A549 (cell line): ENCODE measurements around the gene MEOX1. TPM values are rescaled to one million over a fixed set of nuclear protein-coding genes. Genes with fewer than 3 reads are reported as not detected.

ENCODE experiments used
- ATAC-seq, 2 experiments: fragments of 200-7000 bp in 1 of 2; fragments of >200 bp in 1 of 2; cut with Nextera tagmentation in 1 of 2; cut with Tn5 transposase in 1 of 2; 3 replicates each; pipeline versions ENCODE4 v1.8.0 to v1.9.1; 2018 to 2020; ENCODE audit warnings: mild to moderate bottlenecking in 1 of 2, moderate library complexity in 1 of 2
- CTCF ChIA-PET: fragments of 300-600 bp; sonication (Branson Sonifier 250); formaldehyde crosslinking; extraction: SDS; loops from one replicate; lab custom pipeline; 2021; ENCODE audit warnings: antibody characterized with exemption, inconsistent platforms; lab: Yijun Ruan, JAX
- POLR2A ChIA-PET: fragments of 350-600 bp; formaldehyde crosslinking; extraction: SDS; loops from one replicate; lab custom pipeline; 2021; ENCODE audit warnings: antibody characterized with exemption, inconsistent platforms; lab: Yijun Ruan, JAX
- DNase-seq, 2 experiments: peaks; one replicate each; pipeline versions ENCODE4 v3.0.0 to v3.0.0-alpha.2; 2011 to 2016; ENCODE audit warnings: low read depth in 1 of 2, low spot score in 1 of 2
- FAIRE-seq: peaks from 2 replicates; lab custom pipeline; 2011; peaks lifted over from hg19 to GRCh38; lab: Jason Lieb, UNC
- H3K27ac ChIP-seq, 2 experiments: fragments of >200 bp; sonication (Bioruptor Twin); formaldehyde crosslinking; 3 replicates each; pipeline ENCODE4 v1.5.1; 2016 to 2017
- H3K4me1 ChIP-seq: fragments of >200 bp; sonication (Bioruptor Twin); formaldehyde crosslinking; 3 replicates; pipeline ENCODE4 v1.6.1; 2016
- H3K4me2 ChIP-seq: fragments of >200 bp; sonication (Bioruptor Twin); formaldehyde crosslinking; 3 replicates; pipeline ENCODE4 v1.6.1; 2016
- H3K4me3 ChIP-seq: fragments of >200 bp; sonication (Bioruptor Twin); formaldehyde crosslinking; 3 replicates; pipeline ENCODE4 v1.5.1; 2016
- H3K9me3 ChIP-seq: fragments of >200 bp; sonication (Bioruptor Twin); formaldehyde crosslinking; 3 replicates; pipeline ENCODE4 v1.6.1; 2016
- CHD2 ChIP-seq: fragments of 150-350 bp; IDR thresholded peaks from 2 replicates; pipeline ENCODE4 v1.6.1; 2014; ENCODE audit warnings: low read length; ENCODE audit not compliant: partially characterized antibody
- CHD4 ChIP-seq: fragments of 200-600 bp; sonication (generic); IDR thresholded peaks from 2 replicates; pipeline ENCODE4 v1.6.1; 2016; ENCODE audit warnings: antibody characterized with exemption, mild to moderate bottlenecking, borderline replicate concordance
- EP300 ChIP-seq, 2 experiments: fragments of >200 bp; sonication (Bioruptor Twin); formaldehyde crosslinking; IDR thresholded peaks; 2 replicates in 1 of 2; 3 replicates in 1 of 2; pipeline ENCODE4 v1.6.1; 2016 to 2017
- ESRRA ChIP-seq: fragments of 150-350 bp; IDR thresholded peaks from 2 replicates; pipeline ENCODE4 v1.6.1; 2014; ENCODE audit warnings: mild to moderate bottlenecking, low read length, borderline replicate concordance
- FOSL2 ChIP-seq, 2 experiments: fragments of 450-650 bp in 1 of 2; fragments of >200 bp in 1 of 2; sonication (Bioruptor Twin) in 1 of 2; formaldehyde crosslinking; IDR thresholded peaks; 2 replicates each; pipeline versions ENCODE4 v1.5.0 to v1.6.1; 2016 to 2020; ENCODE audit warnings: mild to moderate bottlenecking in 1 of 2, moderate library complexity in 1 of 2
- HEYL ChIP-seq: fragments of 250-450 bp; sonication (Bioruptor Pico); IDR thresholded peaks from 2 replicates; pipeline ENCODE4 v1.8.0; 2021; ENCODE audit warnings: mild to moderate bottlenecking, moderate library complexity
- HOXB13 ChIP-seq: fragments of 250-450 bp; sonication (Bioruptor Pico); IDR thresholded peaks from 2 replicates; pipeline ENCODE4 v1.5.0; 2020; ENCODE audit warnings: low read depth, mild to moderate bottlenecking, moderate library complexity
- JUNB ChIP-seq: fragments of >200 bp; sonication (Bioruptor Twin); formaldehyde crosslinking; IDR thresholded peaks from 2 replicates; pipeline ENCODE4 v1.6.1; 2016
- KDM1A ChIP-seq: fragments of 200-600 bp; sonication (generic); IDR thresholded peaks from 2 replicates; pipeline ENCODE4 v1.6.1; 2016; ENCODE audit warnings: low read depth, mild to moderate bottlenecking
- MAZ ChIP-seq: fragments of 150-350 bp; IDR thresholded peaks from 2 replicates; pipeline ENCODE4 v1.6.1; 2014; ENCODE audit warnings: antibody characterized with exemption, low read depth, low read length, borderline replicate concordance
- MYC ChIP-seq: IDR thresholded peaks from 2 replicates; pipeline ENCODE4 v1.6.1; 2012; ENCODE audit warnings: mild to moderate bottlenecking, inconsistent platforms, low read length, improper control_type of control experiment, borderline replicate concordance
- NR3C1 ChIP-seq: fragments of >200 bp; sonication (Bioruptor Twin); formaldehyde crosslinking; IDR thresholded peaks from 3 replicates; pipeline ENCODE4 v1.6.1; 2017
- PHF8 ChIP-seq: fragments of 200-600 bp; sonication (generic); IDR thresholded peaks from 2 replicates; pipeline ENCODE4 v1.6.1; 2016; ENCODE audit warnings: low read depth, mild to moderate bottlenecking, antibody characterized with exemption, moderate library complexity, borderline replicate concordance
- POLR2A ChIP-seq: IDR thresholded peaks from 2 replicates; pipeline ENCODE4 v1.6.1; 2012; ENCODE audit warnings: mild to moderate bottlenecking, low read length
- RARB ChIP-seq: fragments of 250-450 bp; sonication (Bioruptor Pico); IDR thresholded peaks from 2 replicates; pipeline ENCODE4 v1.8.0; 2021; ENCODE audit warnings: mild to moderate bottlenecking, moderate library complexity
- RFX5 ChIP-seq: fragments of 450-650 bp; IDR thresholded peaks from 2 replicates; pipeline ENCODE4 v1.7.1; 2014; ENCODE audit warnings: antibody characterized with exemption, mild to moderate bottlenecking, moderate library complexity
- ZFP36 ChIP-seq: fragments of 450-650 bp; IDR thresholded peaks from 2 replicates; pipeline ENCODE4 v1.6.1; 2014; ENCODE audit warnings: borderline replicate concordance; ENCODE audit not compliant: partially characterized antibody
- WGBS: methylation state at CpG from one replicate; pipeline ENCODE4 v1.1.6; 2017; ENCODE audit errors: missing lambda C conversion rate; 5-methylcytosine and 5-hydroxymethylcytosine counted together
- polyA plus RNA-seq, 4 experiments: library from polyadenylated mRNA; depleted of rRNA in 3 of 4; stranded (reverse); fragments of >200 nt; fragmentation: RNase III in 1 of 4; extraction: RNeasy Plus Mini Kit Qiagen cat#74134 plus additional on column Dnase treatment in 1 of 4; gene quantifications; 2 replicates in 3 of 4; 3 replicates in 1 of 4; pipeline ENCODE4 v1.2.3, GENCODE V29; 2011 to 2017
- TF ChIP-seq, protein P1 (sequence below): IDR thresholded peaks from 2 replicates; pipeline ENCODE4 v1.6.1; 2012
- TF ChIP-seq, protein P2 (sequence below): fragments of 150-350 bp; IDR thresholded peaks from 2 replicates; pipeline ENCODE4 v1.6.1; 2014; ENCODE audit warnings: low read depth, mild to moderate bottlenecking, low read length
- TF ChIP-seq, protein P3 (sequence below): fragments of >200 bp; sonication (Bioruptor Twin); formaldehyde crosslinking; IDR thresholded peaks from 3 replicates; pipeline ENCODE4 v1.5.1; 2016

The MEOX1 gene
- polyA plus RNA-seq, 2 of the 4 experiments (the other 2 are of a cell fraction), result not detected

DNA sequence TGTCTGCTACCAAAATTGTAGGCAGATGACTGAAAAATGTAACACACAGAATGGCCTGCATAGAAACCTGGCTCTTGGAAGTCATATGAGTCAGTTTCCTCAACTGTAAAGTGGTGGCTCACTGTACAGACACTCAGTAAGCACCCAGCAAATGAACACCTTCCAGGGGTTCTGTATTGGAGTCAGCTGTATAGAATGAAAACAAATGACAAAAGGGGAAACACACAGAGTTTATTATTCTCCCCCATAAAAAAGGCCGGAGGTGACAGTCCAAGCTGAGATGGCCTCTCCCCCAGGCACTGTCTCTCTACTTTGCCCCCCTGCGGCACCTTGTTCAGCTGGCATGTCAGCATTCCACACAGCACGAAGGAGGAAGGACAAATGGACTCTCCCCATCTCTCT, 6.2 kb upstream of the MEOX1 start:
- TF ChIP-seq RARB (no peak), NR3C1 (no peak), RFX5 (no peak)
- TF ChIP-seq, protein P1, sequence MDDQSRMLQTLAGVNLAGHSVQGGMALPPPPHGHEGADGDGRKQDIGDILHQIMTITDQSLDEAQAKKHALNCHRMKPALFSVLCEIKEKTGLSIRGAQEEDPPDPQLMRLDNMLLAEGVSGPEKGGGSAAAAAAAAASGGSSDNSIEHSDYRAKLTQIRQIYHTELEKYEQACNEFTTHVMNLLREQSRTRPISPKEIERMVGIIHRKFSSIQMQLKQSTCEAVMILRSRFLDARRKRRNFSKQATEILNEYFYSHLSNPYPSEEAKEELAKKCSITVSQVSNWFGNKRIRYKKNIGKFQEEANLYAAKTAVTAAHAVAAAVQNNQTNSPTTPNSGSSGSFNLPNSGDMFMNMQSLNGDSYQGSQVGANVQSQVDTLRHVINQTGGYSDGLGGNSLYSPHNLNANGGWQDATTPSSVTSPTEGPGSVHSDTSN, result no peak
- ATAC-seq (no peak), DNase-seq (no peak), FAIRE-seq (no peak)
- POLR2A ChIA-PET, result no interaction called here
- no peaks in the 10 kb centered on the region for H3K9me3 ChIP-seq
- 74% methylated on average over 3 of the region's 3 CpGs for WGBS
- H3K4me3 ChIP-seq, result no peak overlapping the region
- H3K4me2 ChIP-seq, result no peak overlapping the region
- CTCF ChIA-PET, result interaction anchor here (1.7 kb wide), 1 partner anchor 18 kb away, joined by 5 read pairs; no protein-coding TSS in a partner anchor
- H3K27ac ChIP-seq, result no peak overlapping the region
- H3K4me1 ChIP-seq, result no peaks in the 10 kb centered on the region

DNA sequence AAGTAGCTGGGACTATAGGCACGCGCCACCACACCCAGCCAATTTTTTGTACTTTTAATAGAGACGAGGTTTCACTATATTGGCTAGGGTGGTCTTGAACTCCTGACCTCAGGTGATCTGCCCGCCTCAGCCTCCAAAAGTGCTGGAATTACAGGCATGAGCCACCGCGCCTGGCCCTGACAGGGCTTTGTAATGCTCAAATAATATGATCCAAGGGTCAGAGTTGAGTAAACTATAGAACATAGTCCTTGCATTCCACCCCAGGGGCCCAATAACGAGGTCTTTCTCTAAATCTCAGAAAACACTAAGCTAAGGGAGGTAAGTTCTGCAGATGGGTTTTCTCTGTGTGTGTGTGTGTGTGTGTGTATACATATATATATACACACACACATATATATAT, 5.8 kb upstream of the MEOX1 start:
- 75% methylated on average over 7 of the region's 7 CpGs for WGBS
- Histone ChIP-seq H3K27ac (no peak overlapping the region), H3K4me3 (no peak overlapping the region), H3K4me2 (no peak overlapping the region), H3K4me1 (no peaks in the 10 kb centered on the region), H3K9me3 (no peaks in the 10 kb centered on the region)
- TF ChIP-seq ZFP36 (no peak), KDM1A (no peak), POLR2A (no peak), HEYL (CRISPR knock-in tag) (no peak), PHF8 (no peak), CHD4 (no peak), ESRRA (no peak), JUNB (no peak), HOXB13 (no peak), EP300 (IDR thresholded peaks at IDR 0.05) (no peak), MYC (no peak), RARB (no peak), NR3C1 (no peak)
- TF ChIP-seq, protein P2, sequence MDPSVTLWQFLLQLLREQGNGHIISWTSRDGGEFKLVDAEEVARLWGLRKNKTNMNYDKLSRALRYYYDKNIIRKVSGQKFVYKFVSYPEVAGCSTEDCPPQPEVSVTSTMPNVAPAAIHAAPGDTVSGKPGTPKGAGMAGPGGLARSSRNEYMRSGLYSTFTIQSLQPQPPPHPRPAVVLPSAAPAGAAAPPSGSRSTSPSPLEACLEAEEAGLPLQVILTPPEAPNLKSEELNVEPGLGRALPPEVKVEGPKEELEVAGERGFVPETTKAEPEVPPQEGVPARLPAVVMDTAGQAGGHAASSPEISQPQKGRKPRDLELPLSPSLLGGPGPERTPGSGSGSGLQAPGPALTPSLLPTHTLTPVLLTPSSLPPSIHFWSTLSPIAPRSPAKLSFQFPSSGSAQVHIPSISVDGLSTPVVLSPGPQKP, result no peak
- TF ChIP-seq, protein P3, sequence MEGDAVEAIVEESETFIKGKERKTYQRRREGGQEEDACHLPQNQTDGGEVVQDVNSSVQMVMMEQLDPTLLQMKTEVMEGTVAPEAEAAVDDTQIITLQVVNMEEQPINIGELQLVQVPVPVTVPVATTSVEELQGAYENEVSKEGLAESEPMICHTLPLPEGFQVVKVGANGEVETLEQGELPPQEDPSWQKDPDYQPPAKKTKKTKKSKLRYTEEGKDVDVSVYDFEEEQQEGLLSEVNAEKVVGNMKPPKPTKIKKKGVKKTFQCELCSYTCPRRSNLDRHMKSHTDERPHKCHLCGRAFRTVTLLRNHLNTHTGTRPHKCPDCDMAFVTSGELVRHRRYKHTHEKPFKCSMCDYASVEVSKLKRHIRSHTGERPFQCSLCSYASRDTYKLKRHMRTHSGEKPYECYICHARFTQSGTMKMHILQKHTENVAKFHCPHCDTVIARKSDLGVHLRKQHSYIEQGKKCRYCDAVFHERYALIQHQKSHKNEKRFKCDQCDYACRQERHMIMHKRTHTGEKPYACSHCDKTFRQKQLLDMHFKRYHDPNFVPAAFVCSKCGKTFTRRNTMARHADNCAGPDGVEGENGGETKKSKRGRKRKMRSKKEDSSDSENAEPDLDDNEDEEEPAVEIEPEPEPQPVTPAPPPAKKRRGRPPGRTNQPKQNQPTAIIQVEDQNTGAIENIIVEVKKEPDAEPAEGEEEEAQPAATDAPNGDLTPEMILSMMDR, result no peak
- TF ChIP-seq, protein P1, result no peak
- ATAC-seq (no peak), DNase-seq (no peak), FAIRE-seq (no peak)
- POLR2A ChIA-PET, result no interaction called here
- CTCF ChIA-PET, result interaction anchor here (1.7 kb wide), 1 partner anchor 17 kb away, joined by 5 read pairs; no protein-coding TSS in a partner anchor

DNA sequence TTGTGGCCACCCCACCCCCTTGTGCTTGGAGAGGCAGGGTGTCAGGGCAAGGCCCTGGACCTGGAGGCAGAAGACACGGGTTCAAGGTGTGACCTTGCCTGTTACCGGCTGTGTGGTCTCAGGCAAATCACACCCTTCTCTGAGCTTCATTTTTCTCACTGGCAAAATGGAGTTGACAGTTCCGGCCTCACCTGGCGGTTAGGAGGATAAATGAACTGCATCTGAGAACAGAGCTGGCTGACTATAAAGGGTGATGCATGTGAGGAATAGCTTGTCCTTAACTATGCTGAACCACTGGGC, 4.2 kb upstream of the MEOX1 start:
- ChIA-PET POLR2A (no interaction called here), CTCF (interaction anchor here (0.9 to 1.6 kb wide), 5 partner anchors 26 to 182 kb away, joined by 3 to 11 read pairs (median 6); partner anchors contain the start of gene DHX8)
- DNase-seq (no peak), ATAC-seq (0 out of 6 replicates have a peak, but pooled peaks of 1 of the 2 experiments have one; percentile 11), FAIRE-seq (no peak)
- Histone ChIP-seq H3K9me3 (no peaks in the 10 kb centered on the region), H3K27ac (no peak overlapping the region), H3K4me1 (no peaks in the 10 kb centered on the region), H3K4me2 (no peak overlapping the region), H3K4me3 (no peak overlapping the region)
- WGBS, result 92% methylated on average over 4 of the region's 4 CpGs
- TF ChIP-seq FOSL2 (IDR thresholded peaks at IDR 0.05) (no peak), FOSL2 (CRISPR knock-in tag; IDR thresholded peaks at IDR 0.05) (no peak), MAZ (no peak), CHD2 (no peak), NR3C1 (no peak)
- TF ChIP-seq, protein P1, result no peak
